ENCODE measurements around the gene IFI27L1. TPM values are rescaled to one million over a fixed set of nuclear protein-coding genes. Genes with fewer than 3 reads are reported as not detected.

Gene IFI27L1
- total and polyA plus RNA-seq, 2 donors (not counting 1 experiment from before 2014, with no cell fraction given) = 6.5 to 6.7 TPM

GRCh38 chr14:94125659-94126418 lies 44.7 kb downstream of the IFI27L1 start:
- H3K9me3 Mint-ChIP-seq (ENCODE audit: insufficient read depth) = peaks cover under 1% of the 10 kb centered on the region
- Histone ChIP-seq H4K20me1 (ENCODE audit: control insufficient read depth, insufficient read depth, low read length, poor library complexity, severe bottlenecking) (no peaks in the 10 kb centered on the region), H3K36me3 (replicated peaks in 1 of 2; ENCODE audit: control extremely low read depth in 1 of 2, control insufficient read depth in 1 of 2, extremely low read depth in 1 of 2, insufficient read depth in 2 of 2, low read length in 1 of 2) (peaks cover 0 to 3% of the 10 kb centered on the region in 2 experiments), H3K27ac (ENCODE audit: low read length in 2 of 2) (no peak overlapping the region), H2AFZ (ENCODE audit: insufficient read depth, low read depth, low read length, poor library complexity, severe bottlenecking) (no peak overlapping the region), H3K79me2 (ENCODE audit: control insufficient read depth, insufficient read depth, low read length) (no peaks in the 10 kb centered on the region), H3K27me3 (replicated peaks in 1 of 4; ENCODE audit: control extremely low read depth in 1 of 4, control insufficient read depth in 3 of 4, insufficient read depth in 4 of 4, low read length in 3 of 4) (no peaks in the 10 kb centered on the region), H3K4me2 (replicated peaks; ENCODE audit: low read depth, low read length, poor library complexity, severe bottlenecking) (no peak overlapping the region), H3K9me3 (ENCODE audit: control extremely low read depth in 1 of 3, control insufficient read depth in 2 of 3, insufficient read depth in 1 of 3, low read length in 2 of 3) (peaks cover 0 to 7% (median 0%) of the 10 kb centered on the region in 3 donors), H3K4me1 (ENCODE audit: control insufficient read depth in 2 of 2, insufficient read depth in 2 of 2, low read length in 2 of 2) (peaks cover 12 to 18% of the 10 kb centered on the region in 2 donors), H3K4me3 (ENCODE audit: control extremely low read depth in 1 of 5, extremely low read depth in 1 of 5, insufficient read depth in 1 of 5, low read depth in 2 of 5, low read length in 4 of 5) (no peak overlapping the region), H3K9ac (ENCODE audit: low read length) (no peak overlapping the region)
- WGBS (ENCODE audit: insufficient coverage) = 85% methylated on average over 5 of the region's 6 CpGs
- intact Hi-C loops (cut with micrococcal nuclease) = no loop called here
- TF ChIP-seq EZH2 (IDR thresholded peaks at IDR 0.05; ENCODE audit: borderline replicate concordance, insufficient read depth, low read depth, low read length, poor library complexity, severe bottlenecking) = no peak
- TF ChIP-seq CTCF (IDR thresholded peaks at IDR 0.05) = no peak
- ChIA-PET POLR2A (no interaction called here), CTCF (interaction anchor here (0.7 to 1.2 kb wide), 2 partner anchors 11 to 89 kb away, joined by 3 read pairs; no protein-coding TSS in a partner anchor)
- no peak overlapping the region for H3K4me3 Mint-ChIP-seq
- no peak overlapping the region for H3K27ac Mint-ChIP-seq
- peaks cover 12% of the 10 kb centered on the region for H3K27me3 Mint-ChIP-seq
- DNase-seq = no peak
- H3K4me1 Mint-ChIP-seq = peaks cover 14% of the 10 kb centered on the region
- no peak for ATAC-seq (ENCODE audit: low read depth)

DNA sequence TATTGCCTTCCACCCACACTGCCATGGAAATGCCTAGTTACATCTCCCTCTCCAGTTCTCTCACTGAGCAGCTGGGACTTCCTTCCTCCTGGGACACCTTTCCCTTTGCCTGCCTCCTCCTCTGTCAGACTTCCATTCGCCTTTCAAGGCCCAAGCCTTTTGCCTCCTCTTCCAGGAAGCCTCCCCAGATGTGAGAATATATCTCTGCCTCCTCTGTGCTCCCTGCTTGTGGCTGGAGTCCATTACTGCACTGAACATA lies 45.2 kb downstream of the IFI27L1 start:
- peaks cover 7% of the 10 kb centered on the region for H3K27me3 Mint-ChIP-seq
- ChIA-PET POLR2A (no interaction called here), CTCF (no interaction called here)
- Histone ChIP-seq H3K27me3 (replicated peaks in 1 of 4; ENCODE audit: control extremely low read depth in 1 of 4, control insufficient read depth in 3 of 4, insufficient read depth in 4 of 4, low read length in 3 of 4) (no peaks in the 10 kb centered on the region), H3K9me3 (ENCODE audit: control extremely low read depth in 1 of 3, control insufficient read depth in 2 of 3, insufficient read depth in 1 of 3, low read length in 2 of 3) (peaks cover 0 to 6% (median 0%) of the 10 kb centered on the region in 3 donors), H4K20me1 (ENCODE audit: control insufficient read depth, insufficient read depth, low read length, poor library complexity, severe bottlenecking) (no peaks in the 10 kb centered on the region), H3K36me3 (replicated peaks in 1 of 2; ENCODE audit: control extremely low read depth in 1 of 2, control insufficient read depth in 1 of 2, extremely low read depth in 1 of 2, insufficient read depth in 2 of 2, low read length in 1 of 2) (peaks cover 0 to 3% of the 10 kb centered on the region in 2 experiments), H3K27ac (ENCODE audit: low read length in 2 of 2) (no peak overlapping the region), H2AFZ (ENCODE audit: insufficient read depth, low read depth, low read length, poor library complexity, severe bottlenecking) (no peak overlapping the region), H3K79me2 (ENCODE audit: control insufficient read depth, insufficient read depth, low read length) (no peaks in the 10 kb centered on the region), H3K4me3 (ENCODE audit: control extremely low read depth in 1 of 5, extremely low read depth in 1 of 5, insufficient read depth in 1 of 5, low read depth in 2 of 5, low read length in 4 of 5) (no peak overlapping the region), H3K4me1 (ENCODE audit: control insufficient read depth in 2 of 2, insufficient read depth in 2 of 2, low read length in 2 of 2) (peaks cover 12 to 18% of the 10 kb centered on the region in 2 donors), H3K4me2 (replicated peaks; ENCODE audit: low read depth, low read length, poor library complexity, severe bottlenecking) (no peak overlapping the region), H3K9ac (ENCODE audit: low read length) (no peak overlapping the region)
- H3K27ac Mint-ChIP-seq = no peak overlapping the region
- no peak for ATAC-seq (ENCODE audit: low read depth)
- DNase-seq = no peak
- H3K9me3 Mint-ChIP-seq (ENCODE audit: insufficient read depth) = no peaks in the 10 kb centered on the region
- 83% methylated on average over 1 of the region's 1 CpG for WGBS (ENCODE audit: insufficient coverage)
- H3K4me1 Mint-ChIP-seq = peaks cover 14% of the 10 kb centered on the region
- TF ChIP-seq CTCF (IDR thresholded peaks at IDR 0.05) = no peak
- no peak for TF ChIP-seq EZH2 (IDR thresholded peaks at IDR 0.05; ENCODE audit: borderline replicate concordance, insufficient read depth, low read depth, low read length, poor library complexity, severe bottlenecking)
- no peak overlapping the region for H3K4me3 Mint-ChIP-seq
- intact Hi-C loops (cut with micrococcal nuclease) = no loop called here

Measured in B cell (primary cell).